ENCODE results near the gene DDX27. TPM values are rescaled to one million over a fixed set of nuclear protein-coding genes. Genes with fewer than 3 reads are reported as not detected.
"Not testable (repeated sequence)": the region's sequence is repeated elsewhere in the genome, so short reads cannot be mapped to it uniquely, and the experiment has no call there.

The DDX27 gene
- polyA plus RNA-seq, 5 donors, result 39.7 to 52.0 (median 47.6) TPM

DNA sequence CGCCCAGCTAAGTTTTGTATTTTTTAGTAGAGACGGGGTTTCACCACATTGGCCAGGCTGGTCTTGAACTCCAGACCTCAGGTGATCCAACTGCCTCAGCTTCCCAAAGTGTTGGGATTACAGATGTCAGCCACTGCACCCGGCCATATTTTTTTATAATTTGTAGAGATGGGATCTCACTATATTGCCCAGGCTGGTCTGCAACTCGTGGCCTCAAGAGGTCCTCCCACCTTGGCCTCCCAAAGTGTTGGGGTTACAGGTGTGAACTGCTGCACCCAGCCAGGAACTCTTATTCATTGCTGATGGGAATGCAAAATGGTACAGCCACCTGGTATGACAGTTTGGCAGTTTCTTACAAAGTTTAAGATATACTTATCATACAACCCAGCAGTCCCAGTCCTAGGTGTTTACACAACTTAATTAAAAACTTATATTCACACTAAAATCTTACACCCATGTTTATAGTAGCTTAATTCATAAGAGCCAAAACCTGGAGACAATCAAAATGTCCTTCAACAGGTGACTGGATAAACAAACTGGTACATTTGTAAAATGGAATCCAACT is 19.4 kb upstream of the DDX27 start:
- no peak for DNase-seq

- DNase-seq, result no peak
These were observed 16.2 kb upstream of the DDX27 start for GRCh38 chr20:49203011-49203410.

DNA sequence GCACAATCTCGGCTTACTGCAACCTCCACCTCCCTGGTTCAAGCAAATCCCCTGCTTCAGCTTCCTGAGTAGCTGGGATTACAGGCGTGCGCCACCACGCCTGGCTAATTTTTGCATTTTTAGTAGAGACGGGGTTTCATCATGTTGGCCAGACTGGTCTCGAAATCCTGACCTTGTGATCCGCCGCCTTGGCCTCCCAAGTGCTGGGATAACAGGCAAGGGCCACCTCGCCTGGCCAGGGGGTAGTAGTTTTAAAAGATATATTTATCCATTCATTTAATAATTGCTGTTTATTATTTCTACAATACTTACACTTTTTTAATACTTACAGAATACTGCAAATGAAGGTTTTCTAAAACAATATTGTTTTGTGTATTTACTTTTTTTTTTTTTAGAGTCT is 15.5 kb upstream of the DDX27 start:
- no peak for DNase-seq

DNA sequence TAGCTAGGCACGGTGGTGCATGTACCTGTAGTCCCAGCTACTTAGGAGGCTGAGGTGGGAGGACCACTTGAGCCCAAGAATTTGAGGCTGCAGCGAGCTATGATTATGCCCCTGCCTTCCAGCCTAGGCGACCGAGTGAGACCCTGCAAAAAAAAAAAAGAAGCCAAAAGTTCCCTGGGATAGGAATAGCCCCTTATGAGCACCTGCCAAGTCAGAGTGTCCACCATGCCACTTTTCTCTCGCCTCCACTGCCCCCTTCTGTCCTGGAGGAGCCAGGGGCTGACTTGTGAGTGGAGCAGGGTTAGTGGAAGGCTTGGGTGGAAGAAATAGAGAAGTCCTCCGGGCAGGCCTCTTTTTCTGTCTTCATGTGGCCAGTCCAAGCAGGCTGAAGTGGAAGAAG is 12.1 kb upstream of the DDX27 start:
- DNase-seq, result no peak

DNA sequence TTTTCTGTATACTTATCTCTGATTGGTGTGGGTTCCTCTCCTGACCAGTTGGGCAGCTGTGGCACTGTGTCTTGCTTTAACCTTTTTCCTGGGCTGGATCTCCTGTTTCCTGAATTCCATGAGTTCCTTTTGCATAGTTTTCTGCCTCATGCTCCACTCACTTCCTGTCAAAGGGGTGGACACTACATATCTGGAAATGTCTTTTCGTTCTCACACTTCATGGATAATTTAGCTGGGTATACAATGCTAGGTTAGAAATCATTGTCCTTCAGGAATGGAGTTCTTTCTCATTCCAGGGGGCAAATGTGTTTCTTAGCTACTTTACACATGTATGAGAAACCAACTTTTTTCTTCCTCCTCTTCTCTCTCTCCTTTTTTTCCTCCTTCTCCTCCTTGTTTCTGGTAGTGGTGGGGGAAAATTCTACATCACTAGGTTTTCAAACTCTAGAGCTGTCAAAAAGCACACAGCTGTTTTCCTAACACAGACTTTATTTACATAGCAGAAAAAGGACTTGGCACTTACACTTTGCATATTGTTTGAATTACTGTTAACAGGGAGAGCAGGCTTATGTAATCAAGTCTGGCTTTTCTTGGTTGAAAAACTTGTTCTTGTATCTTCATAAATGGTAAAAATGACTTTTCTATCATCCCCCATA is 9.0 kb upstream of the DDX27 start:
- no peak for DNase-seq

GRCh38 chr20:49210757-49211110 is 8.5 kb upstream of the DDX27 start:
- DNase-seq, result no peak

DNA sequence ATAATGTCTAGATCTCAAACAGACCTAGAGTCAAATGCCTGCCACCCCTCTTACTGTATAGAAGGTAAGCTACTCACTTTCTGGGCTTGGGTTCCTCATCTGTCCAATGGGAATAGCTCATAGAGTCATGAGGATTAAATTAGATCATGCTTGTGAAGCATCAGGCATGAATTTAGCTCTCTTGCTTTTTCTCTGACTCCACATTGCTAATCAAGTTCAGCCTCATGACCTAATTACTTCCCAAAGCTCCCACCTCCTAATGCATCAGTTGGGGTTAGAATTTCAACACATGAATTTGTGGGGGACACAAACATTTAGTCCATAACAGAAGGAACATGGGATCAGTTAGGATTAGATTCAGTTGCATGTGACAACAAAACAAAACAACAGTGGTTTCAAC is 4.6 kb upstream of the DDX27 start:
- no peak for DNase-seq

- DNase-seq, result no peak
These were observed 4.0 kb upstream of the DDX27 start for GRCh38 chr20:49215232-49215631.

GRCh38 chr20:49216991-49217578 is 2.1 kb upstream of the DDX27 start:
- DNase-seq, result peak; percentile 82 to 89

GRCh38 chr20:49218739-49219090 is 501 bp upstream of the DDX27 start:
- DNase-seq, result not testable (repeated sequence)

DNA sequence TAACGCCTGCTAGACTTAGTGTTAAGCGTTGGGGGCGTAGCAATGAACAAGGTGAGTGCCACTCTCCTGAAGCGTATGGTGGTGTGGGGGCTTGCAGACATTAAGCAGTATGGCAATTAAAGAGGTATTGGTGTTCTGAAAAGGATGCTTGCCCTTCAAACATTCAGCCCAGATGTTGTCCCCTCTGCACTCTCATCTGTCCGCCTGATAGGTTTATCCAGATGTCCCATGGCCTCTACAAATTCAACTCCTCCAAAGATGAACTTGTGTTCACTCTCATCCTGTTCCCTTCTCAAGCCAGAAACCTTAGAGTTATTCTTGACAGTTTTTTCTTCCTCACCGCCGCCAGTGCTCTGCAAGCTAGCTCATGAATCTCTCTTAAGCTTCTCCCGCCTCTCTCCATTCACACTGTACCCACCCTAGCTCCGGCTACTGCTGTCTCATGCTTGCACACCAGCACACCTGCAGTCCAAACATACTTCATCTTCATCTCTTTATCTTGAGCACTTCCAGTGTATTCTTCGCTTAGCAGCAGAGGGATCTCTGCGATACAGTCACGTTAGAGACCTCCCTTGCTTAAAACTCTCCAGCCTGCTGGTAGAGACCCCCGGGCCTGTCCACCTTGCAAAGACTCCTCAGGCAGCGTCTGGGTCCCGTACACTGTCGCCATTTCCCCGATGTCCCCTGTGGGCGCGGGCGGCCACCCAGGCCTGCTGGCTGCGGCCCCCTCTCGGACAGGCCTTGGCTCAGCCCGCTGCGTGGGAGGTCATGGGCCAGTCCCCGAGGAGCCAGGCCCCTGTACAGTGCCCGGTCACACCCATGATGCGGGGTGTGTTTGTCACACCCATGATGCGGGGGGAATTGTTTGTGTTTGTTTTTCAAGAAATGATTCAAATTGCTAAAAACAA is 962 bp downstream of the DDX27 start:
- no peak for DNase-seq

- DNase-seq, result no peak
These were observed 6.7 kb downstream of the DDX27 start for GRCh38 chr20:49225896-49226295.

DNA sequence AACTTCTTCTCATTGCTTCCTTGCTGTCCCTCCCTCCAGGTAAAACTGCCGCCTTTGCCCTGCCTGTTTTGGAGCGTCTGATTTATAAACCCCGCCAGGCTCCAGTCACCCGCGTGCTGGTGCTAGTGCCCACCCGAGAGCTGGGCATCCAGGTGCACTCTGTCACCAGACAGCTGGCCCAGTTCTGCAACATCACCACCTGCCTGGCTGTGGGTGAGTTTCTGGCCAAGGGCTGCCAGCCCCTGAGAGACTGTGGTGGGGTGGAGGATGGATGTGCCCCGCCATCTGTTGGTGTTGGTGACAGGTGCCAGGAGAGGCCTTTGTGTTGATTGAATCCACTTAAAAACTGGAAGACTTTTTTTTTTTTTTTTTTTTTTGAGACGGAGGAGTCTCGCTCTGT is 9.5 kb downstream of the DDX27 start:
- no peak for DNase-seq

- no peak for DNase-seq
These were observed 10.2 kb downstream of the DDX27 start for GRCh38 chr20:49229381-49229780.

- no peak for DNase-seq
These were observed 10.8 kb downstream of the DDX27 start for GRCh38 chr20:49230021-49230420.

GRCh38 chr20:49230561-49231133 is 11.4 kb downstream of the DDX27 start:
- DNase-seq, result no peak

DNA sequence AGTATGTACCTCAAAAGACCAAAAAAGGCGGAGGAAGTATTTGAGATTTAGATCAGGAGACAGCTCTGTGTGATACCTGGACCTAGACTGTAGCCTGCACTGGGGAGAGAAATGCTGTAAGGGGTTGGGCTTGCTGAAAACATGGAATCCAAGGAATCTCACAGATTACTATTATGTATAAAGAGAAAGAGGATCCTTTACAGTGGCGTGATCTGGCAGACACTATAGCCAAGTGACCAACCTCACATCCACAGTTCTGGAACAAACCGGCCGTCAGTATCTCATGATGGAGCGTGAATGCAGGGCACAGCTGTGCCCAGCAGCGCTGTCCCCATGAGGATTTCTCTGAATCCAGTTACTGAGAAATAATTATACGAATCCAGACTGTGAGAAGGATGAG is 12.3 kb downstream of the DDX27 start:
- DNase-seq, result no peak

DNA sequence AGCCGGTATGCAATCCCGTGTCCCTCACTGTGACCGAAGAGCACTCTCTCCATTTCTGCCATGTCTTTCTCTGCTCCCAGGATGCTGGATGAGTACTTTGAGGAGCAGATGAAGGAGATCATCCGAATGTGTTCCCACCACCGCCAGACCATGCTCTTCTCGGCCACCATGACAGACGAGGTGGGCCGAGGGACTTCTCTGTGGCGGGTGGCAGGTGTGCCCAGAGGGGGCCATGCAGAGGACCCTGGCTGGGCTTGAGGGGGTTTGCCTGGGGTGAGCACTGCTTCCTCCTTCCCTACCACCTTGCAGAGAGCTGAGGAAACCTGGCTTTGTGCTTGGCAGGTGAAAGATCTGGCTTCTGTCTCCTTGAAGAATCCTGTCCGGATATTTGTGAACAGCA is 14.0 kb downstream of the DDX27 start:
- no peak for DNase-seq

GRCh38 chr20:49234831-49235230 is 15.6 kb downstream of the DDX27 start:
- DNase-seq, result no peak

GRCh38 chr20:49236301-49236700 is 17.1 kb downstream of the DDX27 start:
- DNase-seq, result no peak

DNA sequence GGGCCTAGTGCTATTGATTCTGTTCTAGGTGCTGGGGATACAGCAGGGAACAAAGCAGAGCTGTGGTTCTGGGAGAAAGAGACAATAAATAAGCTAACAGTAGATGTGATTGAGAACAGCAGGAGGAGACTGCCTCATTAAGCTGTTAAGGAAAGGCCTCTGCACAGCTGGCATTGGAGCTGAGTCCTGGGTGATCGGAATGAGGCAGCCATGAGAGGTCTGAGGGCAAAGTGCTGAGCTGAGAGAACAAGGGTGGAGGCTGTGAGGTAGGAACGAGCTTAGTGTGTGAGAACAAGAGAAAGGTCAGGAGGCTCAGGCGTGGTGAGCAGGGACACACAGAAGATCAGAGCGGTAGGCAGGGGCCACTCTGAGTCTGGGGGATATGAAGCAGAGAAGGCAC is 18.3 kb downstream of the DDX27 start:
- no peak for DNase-seq

All from right lung (tissue), 5 donors.